KMS-11 (cell line): ENCODE results near the gene G6PC3.

Experiments used
- H2AFZ ChIP-seq: fragments of 200-600 bp; sonication (generic); 2 replicates; pipeline ENCODE4 v1.6.1; 2016; ENCODE audit warnings: antibody characterized with exemption, mixed run types, low read depth
- H3K27ac ChIP-seq: fragments of 200-600 bp; sonication (generic); 2 replicates; pipeline ENCODE4 v1.6.1; 2016; ENCODE audit warnings: mild to moderate bottlenecking, mixed run types
- H3K27me3 ChIP-seq: fragments of 200-600 bp; sonication (generic); 2 replicates; pipeline ENCODE4 v1.6.1; 2017; ENCODE audit warnings: mild to moderate bottlenecking, low read depth, mixed run types, moderate library complexity; ENCODE audit not compliant: insufficient read depth
- H3K36me3 ChIP-seq: fragments of 200-600 bp; sonication (generic); 2 replicates; pipeline ENCODE4 v1.6.1; 2017; ENCODE audit warnings: mild to moderate bottlenecking, mixed run types; ENCODE audit not compliant: insufficient read depth
- H3K4me1 ChIP-seq: fragments of 200-600 bp; sonication (generic); 2 replicates; pipeline ENCODE4 v1.6.1; 2016; ENCODE audit warnings: mild to moderate bottlenecking, low read depth, mixed run types; ENCODE audit not compliant: poor library complexity, severe bottlenecking
- H3K4me2 ChIP-seq: fragments of 200-600 bp; sonication (generic); 2 replicates; pipeline ENCODE4 v1.7.0; 2016; ENCODE audit warnings: mild to moderate bottlenecking, mixed run types
- H3K4me3 ChIP-seq: fragments of 200-600 bp; sonication (generic); IDR thresholded peaks from 2 replicates; pipeline ENCODE4 v1.6.1; 2017; ENCODE audit warnings: low read depth, low read length, mixed read lengths; ENCODE audit not compliant: insufficient read depth
- H3K79me2 ChIP-seq: fragments of 200-600 bp; sonication (generic); 2 replicates; pipeline ENCODE4 v1.6.1; 2016; ENCODE audit warnings: low read depth, mixed run types; ENCODE audit not compliant: insufficient read depth
- H3K9ac ChIP-seq: fragments of 200-600 bp; sonication (generic); 2 replicates; pipeline ENCODE4 v1.6.1; 2016; ENCODE audit warnings: mild to moderate bottlenecking, mixed run types
- H4K20me1 ChIP-seq: fragments of 200-600 bp; sonication (generic); 2 replicates; pipeline ENCODE4 v1.6.1; 2016; ENCODE audit warnings: mild to moderate bottlenecking, mixed run types; ENCODE audit not compliant: insufficient read depth
- CTCF ChIP-seq: fragments of 200-600 bp; sonication (generic); conservative IDR thresholded peaks from 2 replicates; pipeline ENCODE4 v1.6.1; 2017; ENCODE audit warnings: low read depth, mild to moderate bottlenecking, antibody characterized with exemption, low read length, moderate library complexity, mixed read lengths

Gene G6PC3

GRCh38 chr17:44091200-44091997 is 20.9 kb downstream of the G6PC3 start:
- no peaks in the 10 kb centered on the region for H3K27me3 ChIP-seq
- no peak overlapping the region for H3K4me2 ChIP-seq
- H2AFZ ChIP-seq = no peak overlapping the region
- no peak for TF ChIP-seq CTCF
- H3K27ac ChIP-seq = no peak overlapping the region
- H3K36me3 ChIP-seq = peaks cover 8% of the 10 kb centered on the region; the same call in 1 of the 2 replicates
- H3K79me2 ChIP-seq = peaks cover 7% of the 10 kb centered on the region; the same call in 1 of the 2 replicates
- H3K4me1 ChIP-seq = peaks cover 14% of the 10 kb centered on the region
- H4K20me1 ChIP-seq = no peaks in the 10 kb centered on the region
- no peak overlapping the region for H3K4me3 ChIP-seq
- no peak overlapping the region for H3K9ac ChIP-seq

- peaks cover 8% of the 10 kb centered on the region; the same call in 1 of the 2 replicates for H3K36me3 ChIP-seq
- no peaks in the 10 kb centered on the region for H3K27me3 ChIP-seq
- H2AFZ ChIP-seq = no peak overlapping the region
- H3K4me2 ChIP-seq = no peak overlapping the region
- H3K4me1 ChIP-seq = peaks cover 20% of the 10 kb centered on the region
- H4K20me1 ChIP-seq = no peaks in the 10 kb centered on the region
- no peak overlapping the region for H3K27ac ChIP-seq
- no peak overlapping the region for H3K9ac ChIP-seq
- TF ChIP-seq CTCF = no peak
- no peak overlapping the region for H3K4me3 ChIP-seq
- H3K79me2 ChIP-seq = peaks cover 7% of the 10 kb centered on the region; the same call in 1 of the 2 replicates
Measured at GRCh38 chr17:44092051-44092450, 21.5 kb downstream of the G6PC3 start.

GRCh38 chr17:44093231-44093900 is 22.8 kb downstream of the G6PC3 start:
- Histone ChIP-seq H3K4me3 (no peak overlapping the region), H3K27me3 (no peaks in the 10 kb centered on the region), H3K36me3 (peaks cover 8% of the 10 kb centered on the region; the same call in 1 of the 2 replicates), H3K4me2 (no peak overlapping the region), H2AFZ (no peak overlapping the region), H3K27ac (no peak overlapping the region), H3K9ac (no peak overlapping the region), H3K4me1 (peaks cover 33% of the 10 kb centered on the region), H4K20me1 (no peaks in the 10 kb centered on the region), H3K79me2 (peaks cover 8% of the 10 kb centered on the region; the same call in 1 of the 2 replicates)
- TF ChIP-seq CTCF = no peak

GRCh38 chr17:44094701-44095387 is 24.3 kb downstream of the G6PC3 start:
- Histone ChIP-seq H3K9ac (no peak overlapping the region), H3K27ac (0 out of 2 replicates have a peak overlapping the region, but pooled peaks have one; percentile 2), H3K27me3 (no peaks in the 10 kb centered on the region), H2AFZ (no peak overlapping the region), H4K20me1 (no peaks in the 10 kb centered on the region), H3K4me1 (peaks cover 43% of the 10 kb centered on the region), H3K4me3 (no peak overlapping the region), H3K79me2 (peaks cover 15% of the 10 kb centered on the region; the same call in 1 of the 2 replicates), H3K36me3 (peaks cover 8% of the 10 kb centered on the region; the same call in 1 of the 2 replicates), H3K4me2 (peak overlapping the region; percentile 7; the same call in 1 of the 2 replicates)
- no peak for TF ChIP-seq CTCF
